ENCODE measurements around the gene ZNRF3.

ZNRF3 gene

DNA sequence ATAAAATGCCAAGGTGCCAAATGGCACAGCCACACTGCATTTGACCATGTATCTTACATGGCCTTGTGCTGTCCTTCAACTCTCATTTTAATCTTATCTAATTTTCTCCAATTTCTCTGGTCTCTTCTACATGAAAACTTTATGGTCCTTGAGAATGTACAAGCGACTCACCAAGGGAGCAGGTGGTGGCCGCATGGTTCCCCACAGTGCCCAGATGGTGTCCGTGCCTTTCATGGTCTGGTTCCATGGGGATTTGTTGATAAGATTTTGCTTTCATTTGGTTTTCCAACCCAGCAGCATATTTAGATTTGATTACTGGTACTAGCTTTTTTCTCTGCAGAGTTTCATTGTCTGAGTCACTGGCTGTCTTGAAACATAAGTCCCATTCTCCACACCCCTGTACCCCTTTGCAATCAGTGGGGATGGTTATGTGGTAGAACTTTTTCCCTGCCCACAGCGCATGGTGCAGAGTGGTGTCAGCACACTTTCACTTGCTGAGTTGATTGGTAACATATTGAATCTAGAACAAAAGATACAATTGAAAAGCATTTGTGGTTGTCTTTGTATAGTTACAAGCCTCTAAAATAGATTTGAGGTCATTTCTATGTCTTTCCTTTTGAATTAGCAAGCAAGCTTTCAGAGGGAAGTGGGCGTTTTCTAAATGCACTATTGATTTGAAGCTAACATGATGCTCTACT lies 24.1 kb downstream of the ZNRF3 start:
- TF ChIP-seq FOXP2 (optimal IDR thresholded peaks at IDR 0.05; ENCODE audit: borderline replicate concordance, extremely low read depth, extremely low read length, insufficient read depth) (no peak), SIN3A (IDR thresholded peaks at IDR 0.05; ENCODE audit: borderline replicate concordance, insufficient read depth, low read length) (no peak), TAF1 (IDR thresholded peaks at IDR 0.05; ENCODE audit: borderline replicate concordance, insufficient read depth, low read length) (no peak), POLR2AphosphoS5 (IDR thresholded peaks at IDR 0.05; ENCODE audit: low read depth, low read length) (no peak)
- TF ChIP-seq, protein P1, sequence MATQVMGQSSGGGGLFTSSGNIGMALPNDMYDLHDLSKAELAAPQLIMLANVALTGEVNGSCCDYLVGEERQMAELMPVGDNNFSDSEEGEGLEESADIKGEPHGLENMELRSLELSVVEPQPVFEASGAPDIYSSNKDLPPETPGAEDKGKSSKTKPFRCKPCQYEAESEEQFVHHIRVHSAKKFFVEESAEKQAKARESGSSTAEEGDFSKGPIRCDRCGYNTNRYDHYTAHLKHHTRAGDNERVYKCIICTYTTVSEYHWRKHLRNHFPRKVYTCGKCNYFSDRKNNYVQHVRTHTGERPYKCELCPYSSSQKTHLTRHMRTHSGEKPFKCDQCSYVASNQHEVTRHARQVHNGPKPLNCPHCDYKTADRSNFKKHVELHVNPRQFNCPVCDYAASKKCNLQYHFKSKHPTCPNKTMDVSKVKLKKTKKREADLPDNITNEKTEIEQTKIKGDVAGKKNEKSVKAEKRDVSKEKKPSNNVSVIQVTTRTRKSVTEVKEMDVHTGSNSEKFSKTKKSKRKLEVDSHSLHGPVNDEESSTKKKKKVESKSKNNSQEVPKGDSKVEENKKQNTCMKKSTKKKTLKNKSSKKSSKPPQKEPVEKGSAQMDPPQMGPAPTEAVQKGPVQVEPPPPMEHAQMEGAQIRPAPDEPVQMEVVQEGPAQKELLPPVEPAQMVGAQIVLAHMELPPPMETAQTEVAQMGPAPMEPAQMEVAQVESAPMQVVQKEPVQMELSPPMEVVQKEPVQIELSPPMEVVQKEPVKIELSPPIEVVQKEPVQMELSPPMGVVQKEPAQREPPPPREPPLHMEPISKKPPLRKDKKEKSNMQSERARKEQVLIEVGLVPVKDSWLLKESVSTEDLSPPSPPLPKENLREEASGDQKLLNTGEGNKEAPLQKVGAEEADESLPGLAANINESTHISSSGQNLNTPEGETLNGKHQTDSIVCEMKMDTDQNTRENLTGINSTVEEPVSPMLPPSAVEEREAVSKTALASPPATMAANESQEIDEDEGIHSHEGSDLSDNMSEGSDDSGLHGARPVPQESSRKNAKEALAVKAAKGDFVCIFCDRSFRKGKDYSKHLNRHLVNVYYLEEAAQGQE (IDR thresholded peaks at IDR 0.05; ENCODE audit: insufficient read depth in 1 of 2, low read depth in 2 of 2, low read length in 2 of 2): no peak

DNA sequence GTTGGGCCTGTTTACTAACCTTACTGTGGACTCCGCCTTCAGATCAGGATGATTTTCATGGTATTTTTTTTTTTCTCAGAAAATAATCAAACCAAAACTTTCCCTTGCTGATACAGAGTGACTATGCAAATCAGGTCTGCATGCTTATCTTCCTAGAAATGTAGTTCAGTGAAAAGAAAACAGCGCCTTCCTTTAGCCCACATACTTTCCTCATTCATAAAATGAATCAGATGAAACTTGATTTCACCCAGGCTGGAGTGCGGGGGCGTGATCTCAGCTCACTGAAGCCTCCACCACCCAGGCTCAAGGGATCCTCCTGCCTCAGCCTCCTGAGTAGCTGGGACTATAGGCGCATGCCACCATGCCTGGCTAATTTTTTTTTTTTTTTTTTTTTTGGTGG lies 26.0 kb downstream of the ZNRF3 start:
- TF ChIP-seq TAF1 (IDR thresholded peaks at IDR 0.05; ENCODE audit: borderline replicate concordance, insufficient read depth, low read length) (no peak), FOXP2 (optimal IDR thresholded peaks at IDR 0.05; ENCODE audit: borderline replicate concordance, extremely low read depth, extremely low read length, insufficient read depth) (no peak), POLR2AphosphoS5 (IDR thresholded peaks at IDR 0.05; ENCODE audit: low read depth, low read length) (no peak), SIN3A (IDR thresholded peaks at IDR 0.05; ENCODE audit: borderline replicate concordance, insufficient read depth, low read length) (no peak)
- TF ChIP-seq, protein P1 (IDR thresholded peaks at IDR 0.05; ENCODE audit: insufficient read depth in 1 of 2, low read depth in 2 of 2, low read length in 2 of 2): no peak

DNA sequence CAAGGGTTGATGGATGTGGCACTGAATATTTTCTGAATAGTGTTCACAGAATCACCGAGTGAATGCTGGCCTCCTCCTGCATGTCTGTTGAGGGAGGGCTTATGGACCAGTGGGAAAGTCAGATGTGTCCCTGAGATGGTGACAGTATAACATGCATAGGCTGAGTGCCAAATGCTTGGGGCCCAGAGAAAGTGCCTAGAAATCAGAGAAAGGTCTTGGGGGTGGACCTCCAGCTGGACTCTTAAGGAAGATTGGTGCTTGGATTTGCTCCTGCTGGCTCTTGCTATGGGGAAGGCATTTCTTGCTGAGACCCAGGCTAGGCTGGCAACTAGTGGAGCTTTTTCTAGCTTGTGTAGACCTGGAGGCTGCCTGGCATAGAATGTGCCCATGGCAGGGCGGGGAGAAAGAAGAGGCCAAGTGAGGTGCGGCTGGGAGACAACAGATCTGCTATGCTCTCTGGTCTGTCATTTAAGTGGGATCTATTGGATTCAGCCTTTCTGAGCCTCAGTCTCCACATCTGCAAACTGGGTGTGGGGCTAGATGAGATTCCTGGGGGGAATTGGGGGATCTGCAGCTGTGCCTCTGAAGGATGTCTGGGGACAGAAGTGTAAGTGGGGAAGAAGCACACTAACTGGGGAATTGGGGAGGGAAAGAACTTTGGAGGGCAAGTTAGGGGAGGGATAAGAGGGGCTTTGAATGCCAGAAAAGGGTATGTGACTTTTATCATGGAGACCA lies 27.4 kb downstream of the ZNRF3 start:
- TF ChIP-seq POLR2AphosphoS5 (IDR thresholded peaks at IDR 0.05; ENCODE audit: low read depth, low read length) (no peak), TAF1 (IDR thresholded peaks at IDR 0.05; ENCODE audit: borderline replicate concordance, insufficient read depth, low read length) (no peak), FOXP2 (optimal IDR thresholded peaks at IDR 0.05; ENCODE audit: borderline replicate concordance, extremely low read depth, extremely low read length, insufficient read depth) (no peak), SIN3A (IDR thresholded peaks at IDR 0.05; ENCODE audit: borderline replicate concordance, insufficient read depth, low read length) (no peak)
- TF ChIP-seq, protein P1 (IDR thresholded peaks at IDR 0.05; ENCODE audit: insufficient read depth in 1 of 2, low read depth in 2 of 2, low read length in 2 of 2): no peak

DNA sequence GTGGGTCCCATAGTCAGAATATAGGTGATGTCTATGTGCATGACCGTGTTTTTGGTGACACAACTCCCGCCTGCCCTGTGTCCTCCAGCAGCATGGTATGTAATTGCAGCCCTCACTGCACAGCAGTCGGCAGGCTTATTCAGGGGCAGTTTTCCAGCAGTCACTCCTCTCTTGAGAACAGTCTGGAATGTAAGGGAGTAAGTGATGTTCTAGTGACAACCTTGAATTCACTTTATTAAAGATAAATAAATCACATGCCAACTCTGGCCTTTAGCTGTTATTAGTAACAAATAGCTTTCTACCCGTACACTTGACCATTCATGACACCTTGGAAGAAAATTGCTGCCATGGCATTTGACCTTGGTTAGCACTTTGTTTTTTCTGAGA lies 27.9 kb downstream of the ZNRF3 start:
- TF ChIP-seq TAF1 (IDR thresholded peaks at IDR 0.05; ENCODE audit: borderline replicate concordance, insufficient read depth, low read length) (no peak), FOXP2 (optimal IDR thresholded peaks at IDR 0.05; ENCODE audit: borderline replicate concordance, extremely low read depth, extremely low read length, insufficient read depth) (no peak), SIN3A (IDR thresholded peaks at IDR 0.05; ENCODE audit: borderline replicate concordance, insufficient read depth, low read length) (no peak), POLR2AphosphoS5 (IDR thresholded peaks at IDR 0.05; ENCODE audit: low read depth, low read length) (no peak)
- TF ChIP-seq, protein P1 (IDR thresholded peaks at IDR 0.05; ENCODE audit: insufficient read depth in 1 of 2, low read depth in 2 of 2, low read length in 2 of 2): no peak

Data from PFSK-1 (cell line).